Measurements from ENCODE around the gene PTCD1.

Gene PTCD1

DNA sequence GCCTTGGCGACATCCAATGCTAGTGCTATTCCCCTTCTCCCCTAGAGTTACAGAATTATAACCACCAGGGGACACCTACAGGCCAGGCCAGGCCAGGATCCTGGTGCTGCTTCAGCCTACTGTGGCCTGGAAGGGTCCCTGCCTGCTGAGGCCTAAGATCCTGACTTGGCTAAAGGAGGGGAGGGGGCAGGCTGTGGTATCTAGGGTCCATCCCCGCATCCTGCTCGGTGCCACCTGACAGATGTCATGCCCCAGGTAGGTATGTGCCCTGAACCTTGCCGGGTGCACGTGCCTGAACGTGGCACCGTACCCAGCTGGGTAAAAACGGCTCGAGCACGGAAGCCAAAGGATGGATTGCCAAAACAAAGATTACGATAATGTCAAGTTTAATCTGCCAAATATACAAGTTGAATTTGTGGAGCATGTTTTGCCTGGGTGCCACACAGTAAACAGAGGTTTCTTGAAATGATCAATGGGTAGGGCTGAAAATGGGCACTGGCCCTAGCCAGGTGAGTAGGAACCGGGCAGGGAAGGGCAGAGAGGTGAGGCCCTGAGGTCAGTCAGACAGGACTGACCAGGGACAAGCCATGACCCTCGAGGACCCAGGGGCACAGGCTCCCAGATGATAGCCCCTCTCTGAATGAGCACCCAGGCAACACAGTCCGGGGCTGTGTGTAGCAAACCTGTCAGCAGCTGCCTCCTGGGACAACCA lies 42.8 kb downstream of the PTCD1 start:
- DNase-seq (ENCODE audit: low read depth): no peak
- TF ChIP-seq, protein P1, sequence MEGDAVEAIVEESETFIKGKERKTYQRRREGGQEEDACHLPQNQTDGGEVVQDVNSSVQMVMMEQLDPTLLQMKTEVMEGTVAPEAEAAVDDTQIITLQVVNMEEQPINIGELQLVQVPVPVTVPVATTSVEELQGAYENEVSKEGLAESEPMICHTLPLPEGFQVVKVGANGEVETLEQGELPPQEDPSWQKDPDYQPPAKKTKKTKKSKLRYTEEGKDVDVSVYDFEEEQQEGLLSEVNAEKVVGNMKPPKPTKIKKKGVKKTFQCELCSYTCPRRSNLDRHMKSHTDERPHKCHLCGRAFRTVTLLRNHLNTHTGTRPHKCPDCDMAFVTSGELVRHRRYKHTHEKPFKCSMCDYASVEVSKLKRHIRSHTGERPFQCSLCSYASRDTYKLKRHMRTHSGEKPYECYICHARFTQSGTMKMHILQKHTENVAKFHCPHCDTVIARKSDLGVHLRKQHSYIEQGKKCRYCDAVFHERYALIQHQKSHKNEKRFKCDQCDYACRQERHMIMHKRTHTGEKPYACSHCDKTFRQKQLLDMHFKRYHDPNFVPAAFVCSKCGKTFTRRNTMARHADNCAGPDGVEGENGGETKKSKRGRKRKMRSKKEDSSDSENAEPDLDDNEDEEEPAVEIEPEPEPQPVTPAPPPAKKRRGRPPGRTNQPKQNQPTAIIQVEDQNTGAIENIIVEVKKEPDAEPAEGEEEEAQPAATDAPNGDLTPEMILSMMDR (IDR thresholded peaks at IDR 0.05; ENCODE audit: control insufficient read depth, extremely low read depth, insufficient read depth): no peak
- no peak overlapping the region for H3K4me3 ChIP-seq (ENCODE audit: low read depth, low read length)

- DNase-seq (ENCODE audit: low read depth): no peak
- H3K4me3 ChIP-seq (ENCODE audit: low read depth, low read length): peak overlapping the region; percentile 68
- TF ChIP-seq, protein P1 (IDR thresholded peaks at IDR 0.05; ENCODE audit: control insufficient read depth, extremely low read depth, insufficient read depth): no peak
Measured at GRCh38 chr7:99394188-99394502, 44.5 kb downstream of the PTCD1 start.

DNA sequence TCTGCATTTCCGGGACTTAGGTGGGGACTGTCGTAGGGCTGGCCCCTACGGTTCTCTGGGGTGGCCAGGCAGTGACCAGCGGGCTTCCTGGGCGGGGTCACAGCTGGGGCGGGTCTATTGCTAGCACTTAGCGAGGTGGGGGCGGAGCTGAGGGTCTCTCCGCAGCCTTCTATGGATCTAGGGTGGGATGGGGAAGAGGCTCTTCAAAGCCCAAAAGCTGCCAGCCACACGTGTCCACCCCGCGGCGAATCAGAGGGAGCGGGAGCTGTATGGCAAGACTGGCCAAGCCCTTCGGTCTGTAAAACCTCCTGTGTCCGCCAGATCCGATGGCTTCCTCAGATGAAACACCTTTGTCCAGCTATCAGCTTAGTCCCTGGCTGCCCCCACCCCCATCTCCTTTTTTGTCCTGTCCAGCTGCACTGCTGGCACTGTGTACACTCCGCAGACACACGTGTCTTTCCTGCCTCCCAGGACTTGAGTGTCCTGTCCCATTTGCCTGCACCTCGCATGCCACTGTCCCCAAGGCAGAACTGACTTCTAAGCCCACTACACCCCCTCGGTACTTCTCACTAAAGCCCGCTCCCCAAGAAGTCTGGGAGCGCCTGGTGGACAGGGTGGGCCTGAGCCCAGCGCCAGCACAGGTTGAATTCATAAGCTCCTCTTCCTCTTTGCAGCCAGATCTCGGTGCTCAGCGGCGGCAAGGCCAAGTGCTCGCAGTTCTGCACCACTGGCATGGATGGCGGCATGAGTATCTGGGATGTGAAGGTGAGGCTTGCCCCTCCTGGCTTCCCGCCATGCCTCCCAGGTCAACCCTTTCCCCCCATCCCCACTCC lies 45.0 kb downstream of the PTCD1 start:
- TF ChIP-seq, protein P1 (IDR thresholded peaks at IDR 0.05; ENCODE audit: control insufficient read depth, extremely low read depth, insufficient read depth): no peak
- peak; percentile 40 for DNase-seq (ENCODE audit: low read depth)
- H3K4me3 ChIP-seq (ENCODE audit: low read depth, low read length): peak overlapping the region; percentile 68

DNA sequence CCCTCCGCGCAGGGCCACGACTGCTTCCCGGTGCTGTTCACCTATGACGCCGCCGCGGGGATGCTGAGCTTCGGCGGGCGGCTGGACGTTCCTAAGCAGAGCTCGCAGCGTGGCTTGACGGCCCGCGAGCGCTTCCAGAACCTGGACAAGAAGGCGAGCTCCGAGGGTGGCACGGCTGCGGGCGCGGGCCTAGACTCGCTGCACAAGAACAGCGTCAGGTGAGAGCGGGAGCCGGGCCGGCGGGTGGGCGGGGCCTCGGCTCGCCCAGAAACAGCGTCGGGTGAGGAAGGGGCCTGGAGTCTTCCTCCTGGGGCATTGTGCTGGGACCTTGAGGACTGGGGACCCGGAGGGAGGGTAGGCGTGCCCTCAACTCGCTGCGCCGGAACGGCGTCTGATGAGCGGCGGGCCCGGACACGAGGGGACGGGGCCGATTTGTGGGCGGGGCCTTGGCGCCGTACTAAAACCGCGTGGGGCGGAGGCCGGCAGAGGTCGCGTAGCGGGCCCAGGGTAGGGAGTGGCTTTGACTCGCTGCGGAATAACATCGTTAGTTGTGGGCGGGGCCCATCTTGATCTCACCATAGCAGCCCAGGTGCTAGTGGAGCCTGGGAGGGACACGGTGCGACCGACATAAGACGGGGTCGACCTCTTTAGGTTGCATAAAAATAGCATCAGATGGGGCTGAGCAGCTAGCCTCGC lies 45.8 kb downstream of the PTCD1 start:
- TF ChIP-seq, protein P1 (IDR thresholded peaks at IDR 0.05; ENCODE audit: control insufficient read depth, extremely low read depth, insufficient read depth): no peak
- peak overlapping the region; percentile 68 for H3K4me3 ChIP-seq (ENCODE audit: low read depth, low read length)
- peak; percentile 75 for DNase-seq (ENCODE audit: low read depth)

DNA sequence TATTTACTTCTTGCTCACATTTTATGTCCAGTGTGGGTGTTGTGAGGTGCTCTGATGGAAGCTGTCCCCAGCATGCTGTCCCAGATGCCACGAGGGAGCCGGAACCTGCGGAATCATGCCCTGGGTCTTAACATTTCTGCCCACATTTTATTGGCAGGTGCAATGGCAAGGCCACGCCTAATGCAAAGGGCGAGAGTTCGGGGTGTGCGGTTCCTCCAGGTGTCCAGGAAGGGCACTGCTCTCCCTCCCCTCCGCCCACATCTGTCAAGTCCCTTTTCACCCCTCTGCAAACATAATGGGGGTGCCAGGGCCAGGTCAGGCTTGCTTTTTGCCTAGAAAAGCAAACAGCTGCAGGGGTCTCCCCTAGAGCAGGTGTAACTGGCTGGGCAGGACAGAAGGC lies 46.6 kb downstream of the PTCD1 start:
- no peak for DNase-seq (ENCODE audit: low read depth)
- peak overlapping the region; percentile 68 for H3K4me3 ChIP-seq (ENCODE audit: low read depth, low read length)
- TF ChIP-seq, protein P1 (IDR thresholded peaks at IDR 0.05; ENCODE audit: control insufficient read depth, extremely low read depth, insufficient read depth): no peak

GRCh38 chr7:99390941-99391602 lies 47.5 kb downstream of the PTCD1 start:
- no peak overlapping the region for H3K4me3 ChIP-seq (ENCODE audit: low read depth, low read length)
- TF ChIP-seq, protein P1 (IDR thresholded peaks at IDR 0.05; ENCODE audit: control insufficient read depth, extremely low read depth, insufficient read depth): no peak
- no peak for DNase-seq (ENCODE audit: low read depth)
